Fibroblast of skin of right quadriceps (primary cell): Measurements from ENCODE around the gene NEK10.

ENCODE experiments used
- DNase-seq: peaks from one replicate; pipeline ENCODE4 v3.0.0-alpha.2; 2013

Gene NEK10

DNA sequence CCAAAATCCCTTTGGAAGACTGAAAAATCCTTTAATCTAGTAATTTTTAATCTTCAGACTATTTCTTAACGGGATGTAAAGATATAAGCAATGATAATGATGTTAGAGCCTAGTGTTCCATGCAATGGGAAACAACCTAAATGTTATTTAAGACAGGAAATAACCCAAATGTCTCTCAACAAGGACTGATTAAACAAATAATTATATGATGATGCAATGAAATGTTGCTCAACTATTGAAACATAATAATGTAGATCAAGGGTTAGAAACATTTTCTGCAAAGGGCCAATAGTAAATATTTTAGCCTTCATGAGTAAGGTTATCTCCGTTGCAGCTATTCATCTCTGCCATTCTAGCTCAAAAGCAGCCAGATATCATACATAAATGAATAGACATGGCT is 275.4 kb downstream of the NEK10 start:
- no peak for DNase-seq

DNA sequence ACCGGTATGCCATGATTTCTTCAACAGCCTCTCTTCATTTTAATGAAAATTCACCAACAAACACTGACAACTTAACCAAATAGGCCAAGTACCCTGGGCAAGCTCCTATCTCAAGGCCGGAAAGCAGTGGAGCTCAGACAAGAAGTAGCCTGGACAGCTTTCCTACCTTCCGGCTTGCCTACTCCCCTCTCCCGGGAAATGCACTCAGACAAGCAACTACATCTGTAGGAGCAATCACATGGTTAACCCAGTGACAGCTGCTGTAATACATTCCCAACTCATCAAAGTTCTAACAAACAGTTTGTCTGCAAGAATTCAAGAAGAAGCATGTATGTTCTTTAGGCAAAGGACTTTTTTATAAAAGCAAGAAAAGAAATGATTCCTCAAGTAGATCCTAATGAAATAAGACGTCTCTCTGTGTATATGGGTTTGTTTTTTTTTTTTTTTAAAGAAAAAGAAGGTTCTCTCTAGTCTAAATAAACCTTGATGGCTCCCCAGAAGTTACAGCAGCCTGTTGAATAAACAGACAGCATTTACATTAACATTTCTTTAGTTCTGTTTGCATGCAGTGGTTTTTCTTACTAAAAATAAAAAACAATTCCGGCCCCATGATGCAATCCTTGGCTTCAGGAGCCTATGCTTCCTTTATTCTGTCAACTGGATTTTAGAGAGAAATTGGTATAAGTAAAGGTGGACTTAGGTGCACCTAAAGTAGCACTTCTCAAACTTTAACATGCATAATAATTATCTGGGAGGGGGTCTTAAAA is 278.7 kb downstream of the NEK10 start:
- no peak for DNase-seq

GRCh38 chr3:27089645-27090044 is 279.5 kb downstream of the NEK10 start:
- DNase-seq: no peak

DNA sequence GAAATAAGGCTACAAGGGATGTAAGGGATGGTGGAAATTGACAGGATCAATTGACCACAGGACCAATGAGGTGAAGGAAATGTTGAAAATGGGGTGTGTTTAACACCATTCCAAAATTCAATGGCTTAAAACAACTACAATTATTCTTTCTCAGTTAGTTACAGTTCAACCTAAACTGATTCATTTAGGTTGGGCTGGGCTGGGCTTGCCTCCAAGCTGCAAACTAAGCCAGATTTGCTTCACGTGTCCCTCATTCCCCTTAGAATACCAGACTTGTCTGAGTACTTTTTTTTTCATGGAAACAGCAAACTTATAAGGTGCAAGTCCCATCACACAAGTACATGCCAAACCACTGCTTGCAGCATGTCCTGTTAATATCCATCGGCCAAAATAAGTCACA is 280.1 kb downstream of the NEK10 start:
- no peak for DNase-seq

DNA sequence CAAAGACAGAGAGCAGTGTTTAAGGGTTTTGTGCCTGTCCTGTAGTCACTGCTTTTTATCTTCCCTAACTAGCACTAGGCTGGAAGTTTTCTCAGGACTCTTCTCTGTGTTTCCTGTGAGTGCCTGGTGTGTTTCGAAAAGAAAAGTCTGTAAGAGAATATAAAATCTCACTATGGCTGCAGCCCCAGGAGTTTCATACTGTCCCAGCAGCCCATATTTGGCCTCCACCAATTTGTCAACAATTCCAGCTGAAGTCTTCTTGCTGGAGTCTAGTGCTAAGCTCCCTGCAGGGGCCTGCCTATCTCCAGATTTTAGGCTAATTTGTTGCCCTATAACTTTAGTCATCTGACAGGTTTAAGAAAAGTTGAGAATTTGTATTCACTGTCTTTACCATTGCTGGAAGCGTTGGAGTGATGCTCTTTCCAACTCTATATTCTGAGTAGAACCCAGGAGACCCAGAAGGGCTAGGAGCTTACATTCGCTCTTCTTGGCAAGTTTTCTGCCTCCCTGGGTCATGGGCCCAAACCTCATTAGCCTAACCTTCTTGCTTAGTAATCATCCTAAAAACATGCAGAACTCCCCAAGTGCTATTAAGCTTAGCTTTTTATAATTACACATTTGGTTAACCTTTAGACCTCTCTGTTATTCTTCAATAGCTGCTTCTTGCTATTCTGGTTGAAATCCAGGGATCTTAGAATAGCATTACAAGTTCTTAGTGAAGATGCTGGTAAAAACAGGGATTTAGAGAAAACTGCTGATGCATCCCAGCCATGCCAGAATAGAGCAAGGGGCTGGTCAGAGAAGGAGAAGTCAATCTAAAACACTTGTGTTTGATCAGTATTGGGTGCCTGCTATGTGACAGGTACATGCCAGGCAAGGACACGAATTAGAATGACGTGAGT is 283.1 kb downstream of the NEK10 start:
- DNase-seq: no peak

DNA sequence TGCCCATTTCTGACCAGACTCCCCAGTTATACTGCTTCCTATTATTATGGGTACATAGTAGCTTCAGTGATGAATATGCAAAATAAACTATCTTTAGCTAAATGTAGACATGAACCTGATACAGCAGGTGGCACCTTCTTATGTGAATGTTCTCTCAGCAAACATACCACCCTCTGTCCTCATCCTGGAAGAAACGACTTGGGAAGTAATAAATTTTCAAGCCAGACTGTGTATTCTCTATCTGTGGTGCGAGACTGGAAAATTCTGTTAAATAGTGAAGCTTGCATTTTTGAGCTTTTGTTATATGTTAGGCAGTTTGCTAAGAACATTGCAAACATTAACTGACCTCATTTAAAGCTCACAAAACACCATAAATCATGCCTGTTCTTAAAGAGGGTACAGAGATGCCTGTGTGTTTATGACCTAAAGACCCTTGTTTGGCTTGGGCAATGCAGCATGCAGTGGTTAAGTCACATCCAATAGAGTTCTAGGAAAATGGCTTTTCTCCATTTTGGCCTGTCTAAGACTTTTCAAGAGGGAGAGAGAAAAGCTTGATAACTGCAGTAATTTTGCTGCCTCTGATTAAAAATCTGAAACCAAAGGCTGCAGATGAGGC is 287.1 kb downstream of the NEK10 start:
- DNase-seq: no peak

GRCh38 chr3:27081566-27081965 is 287.6 kb downstream of the NEK10 start:
- no peak for DNase-seq

- DNase-seq: no peak
Observed at GRCh38 chr3:27080258-27080525, 289.0 kb downstream of the NEK10 start.

DNA sequence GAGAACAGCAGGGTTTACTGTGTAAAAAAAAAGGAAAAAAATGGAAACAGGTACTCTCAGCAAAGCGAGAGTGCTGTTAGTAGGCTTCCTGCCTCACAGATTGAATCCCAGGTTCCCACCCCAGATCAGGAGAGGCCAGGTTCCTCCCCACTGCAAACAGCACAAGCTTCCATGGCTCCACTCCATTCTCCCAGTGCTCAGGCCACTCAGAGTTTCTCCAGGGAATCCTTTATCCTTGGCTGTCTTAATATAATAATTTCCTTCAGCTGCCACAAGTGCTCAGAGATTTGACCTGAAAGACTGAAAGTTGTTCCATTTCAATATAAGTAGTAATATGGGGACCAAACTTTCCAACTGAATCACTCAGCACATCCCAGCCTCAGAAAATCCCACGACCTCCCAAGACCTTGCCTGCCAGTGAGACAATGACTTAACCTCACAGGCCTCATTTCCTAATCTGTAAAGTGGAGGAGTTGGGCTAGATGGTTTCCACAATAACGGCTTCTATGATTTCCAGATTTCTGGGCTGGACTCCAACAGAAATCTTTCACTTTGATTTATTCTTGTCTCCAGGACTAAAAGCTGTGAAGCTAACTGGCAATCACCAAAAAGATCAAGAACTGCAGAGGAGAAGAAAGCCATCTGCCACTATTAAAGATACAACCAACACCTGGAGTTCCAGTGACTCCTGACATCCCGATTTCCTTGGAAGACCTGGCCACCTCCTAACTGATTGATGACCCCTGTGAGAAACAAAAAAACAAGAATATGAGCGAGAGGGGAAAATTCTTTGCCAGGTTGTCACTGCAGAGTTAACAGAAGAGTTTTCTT is 289.5 kb downstream of the NEK10 start:
- peak; percentile 26 for DNase-seq

DNA sequence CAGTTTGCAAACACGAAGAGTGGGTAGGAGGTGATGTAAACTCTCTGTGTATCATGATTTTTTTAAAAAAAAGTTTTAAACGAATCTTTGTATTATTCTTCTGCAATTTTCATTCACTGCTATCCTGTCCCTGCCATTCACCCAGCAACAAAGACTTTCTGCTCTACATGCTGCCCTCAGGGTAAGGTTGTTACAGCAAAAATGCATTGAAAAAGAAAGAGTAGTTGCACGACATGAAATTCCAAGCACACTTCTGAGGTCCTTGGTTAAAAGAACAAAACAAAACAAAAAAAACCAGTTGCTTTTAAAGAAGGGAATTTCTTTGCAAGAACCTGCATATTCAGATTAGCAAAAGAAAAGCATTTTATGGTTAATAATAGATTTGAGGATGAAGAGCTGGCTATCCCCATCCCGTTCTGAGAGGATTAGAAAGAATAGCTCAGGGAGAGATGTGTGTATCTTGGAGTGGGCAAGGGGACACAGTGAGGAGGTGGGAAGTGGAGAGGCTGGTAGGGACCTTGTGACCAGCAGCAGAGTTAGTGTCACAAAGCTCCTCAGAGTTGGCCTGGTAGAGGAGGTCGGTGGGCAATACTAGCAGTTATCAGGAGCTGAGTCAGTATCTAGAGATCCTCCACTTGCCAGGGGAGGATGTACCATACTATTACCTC is 290.8 kb downstream of the NEK10 start:
- DNase-seq: no peak

GRCh38 chr3:27076815-27077630 is 292.2 kb downstream of the NEK10 start:
- DNase-seq: no peak

DNA sequence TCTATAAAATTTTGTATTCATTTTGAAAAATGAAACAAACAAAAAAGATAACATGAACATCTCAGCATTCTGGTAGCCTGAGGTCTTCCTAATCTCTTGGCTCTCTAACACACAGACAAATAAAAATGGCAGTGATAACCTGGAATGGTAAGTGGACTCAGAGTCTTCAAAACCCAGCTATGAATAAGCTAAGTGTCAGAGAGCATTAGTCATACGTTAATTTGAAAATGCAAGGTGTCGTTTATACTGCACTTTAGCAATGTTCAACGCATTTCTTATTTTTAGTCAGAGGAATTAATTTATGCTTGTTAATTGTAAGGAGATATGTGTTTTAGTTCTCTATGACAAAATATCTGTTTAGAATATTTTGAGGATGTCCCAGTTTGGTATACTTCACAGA is 294.3 kb downstream of the NEK10 start:
- no peak for DNase-seq

DNA sequence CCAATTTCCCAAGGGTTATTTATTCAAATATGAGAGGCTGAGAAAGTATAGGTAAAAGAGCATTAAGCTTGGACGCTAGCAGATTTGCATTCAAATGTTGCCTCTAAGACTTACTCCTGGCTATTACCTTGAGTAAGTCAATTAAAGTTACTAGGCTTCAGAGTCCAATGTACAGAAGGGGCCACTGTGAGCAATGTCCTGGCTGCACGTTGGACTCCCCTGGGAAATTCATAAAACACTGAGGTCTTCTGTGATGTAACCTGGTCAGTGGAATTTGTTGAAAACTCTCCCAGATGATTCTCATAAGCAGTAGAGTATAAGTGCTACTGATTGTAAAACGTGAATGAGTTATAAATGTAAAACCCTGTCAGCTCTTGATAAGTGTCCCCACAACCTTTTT is 295.3 kb downstream of the NEK10 start:
- DNase-seq: no peak

- no peak for DNase-seq
Observed at GRCh38 chr3:27072810-27073651, 296.2 kb downstream of the NEK10 start.

DNA sequence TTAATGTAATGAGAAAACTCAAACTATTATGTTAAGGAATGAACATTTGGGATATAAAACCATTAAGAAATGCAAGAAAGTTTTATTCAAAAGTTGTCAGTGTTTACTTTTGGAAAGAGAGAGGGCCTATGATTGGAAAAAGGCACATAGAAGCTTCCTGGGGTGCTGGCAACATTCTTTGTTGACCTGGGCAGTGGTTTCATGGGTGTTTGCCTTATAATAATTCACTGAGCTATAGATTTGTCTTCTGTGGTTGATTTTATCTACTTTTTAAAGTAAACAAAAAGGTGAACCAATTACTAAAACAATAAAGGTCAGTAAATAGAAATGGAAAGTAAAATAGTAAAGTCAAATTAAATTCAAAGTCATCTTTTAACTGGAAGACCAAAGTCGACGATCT is 308.8 kb downstream of the NEK10 start:
- DNase-seq: no peak
